GM10847 (cell line): ENCODE data around the gene WFDC5.

Experiments
- POLR2A ChIP-seq: IDR thresholded peaks from 2 replicates; pipeline ENCODE4 v1.6.1; 2011; ENCODE audit not compliant: insufficient read length; ENCODE audit errors: extremely low read depth

Gene WFDC5

GRCh38 chr20:45077559-45077958 lies 37.4 kb downstream of the WFDC5 start:
- TF ChIP-seq POLR2A: no peak

- TF ChIP-seq POLR2A: no peak
These were observed 41.8 kb downstream of the WFDC5 start for GRCh38 chr20:45073221-45073620.

GRCh38 chr20:45072066-45072465 lies 42.9 kb downstream of the WFDC5 start:
- no peak for TF ChIP-seq POLR2A

GRCh38 chr20:45070932-45071632 lies 43.9 kb downstream of the WFDC5 start:
- TF ChIP-seq POLR2A: no peak

GRCh38 chr20:45069261-45069660 lies 45.7 kb downstream of the WFDC5 start:
- no peak for TF ChIP-seq POLR2A

- no peak for TF ChIP-seq POLR2A
These were observed 47.4 kb downstream of the WFDC5 start for GRCh38 chr20:45067558-45067957.

GRCh38 chr20:45067087-45067486 lies 47.9 kb downstream of the WFDC5 start:
- no peak for TF ChIP-seq POLR2A

- no peak for TF ChIP-seq POLR2A
These were observed 48.6 kb downstream of the WFDC5 start for GRCh38 chr20:45066372-45066771.

- no peak for TF ChIP-seq POLR2A
These were observed 50.2 kb downstream of the WFDC5 start for GRCh38 chr20:45064812-45065211.

- no peak for TF ChIP-seq POLR2A
These were observed 53.7 kb downstream of the WFDC5 start for GRCh38 chr20:45061244-45061643.

GRCh38 chr20:45060294-45060693 lies 54.7 kb downstream of the WFDC5 start:
- TF ChIP-seq POLR2A: no peak
